Neural cell (in vitro differentiated cells): ENCODE results near the gene GRPEL2. TPM values are rescaled to one million over a fixed set of nuclear protein-coding genes. Genes with fewer than 3 reads are reported as not detected.

Source experiments
- H2AFZ ChIP-seq: fragments of 200-600, 300-800 bp; sonication (generic), shearing (Covaris generic); 2 replicates; pipeline ENCODE4 v1.6.0; 2014; ENCODE audit warnings: low read depth, mild to moderate bottlenecking, antibody characterized with exemption, low read length, moderate library complexity
- H3F3A ChIP-seq: fragments of 200-600 bp; shearing (Covaris generic); 2 replicates; pipeline ENCODE4 v1.6.1; 2016; ENCODE audit warnings: mild to moderate bottlenecking, moderate library complexity, mixed read lengths, antibody characterized with exemption, low read length; ENCODE audit not compliant: insufficient read depth, poor library complexity, severe bottlenecking
- H3K27ac ChIP-seq: fragments of 200-600, 300-800 bp; sonication (generic), shearing (Covaris generic); 2 replicates; pipeline ENCODE4 v1.5.1; 2014; ENCODE audit warnings: mild to moderate bottlenecking, low read length, moderate library complexity
- H3K27me3 ChIP-seq: fragments of 300-800, 200-600 bp; sonication (generic), shearing (Covaris generic); 2 replicates; pipeline ENCODE4 v1.6.0; 2014; ENCODE audit warnings: mild to moderate bottlenecking, low read depth, low read length, moderate library complexity; ENCODE audit not compliant: insufficient read depth
- H3K36me3 ChIP-seq: fragments of 300-800, 200-600 bp; sonication (generic), shearing (Covaris generic); 2 replicates; pipeline ENCODE4 v1.5.1; 2014; ENCODE audit warnings: mild to moderate bottlenecking, antibody characterized with exemption, low read length, moderate library complexity; ENCODE audit not compliant: insufficient read depth
- H3K4me2 ChIP-seq: fragments of 300-800, 200-600 bp; sonication (generic), shearing (Covaris generic); 2 replicates; pipeline ENCODE4 v1.6.0; 2014; ENCODE audit warnings: mild to moderate bottlenecking, low read length
- H3K4me3 ChIP-seq: fragments of 300-800, 200-600 bp; sonication (generic), shearing (Covaris generic); 2 replicates; pipeline ENCODE4 v1.5.1; 2014; ENCODE audit warnings: mild to moderate bottlenecking, low read length, moderate library complexity
- H3K79me2 ChIP-seq: fragments of 200-600 bp; shearing (Covaris generic); replicated peaks from 2 replicates; pipeline ENCODE4 v1.6.0; 2014; ENCODE audit warnings: mild to moderate bottlenecking, low read length, moderate library complexity; ENCODE audit not compliant: insufficient read depth
- H3K9ac ChIP-seq: fragments of 300-800, 200-600 bp; sonication (generic), shearing (Covaris generic); 2 replicates; pipeline ENCODE4 v1.6.1; 2016; ENCODE audit warnings: mild to moderate bottlenecking, low read length, mixed read lengths
- H3K9me2 ChIP-seq: fragments of 200-600 bp; shearing (Covaris generic); 2 replicates; pipeline ENCODE4 v1.6.1; 2016; ENCODE audit warnings: mild to moderate bottlenecking, low read length, mixed read lengths; ENCODE audit not compliant: insufficient read depth
- H3K9me3 ChIP-seq: fragments of 200-600, 300-800 bp; sonication (generic), shearing (Covaris generic); 2 replicates; pipeline ENCODE4 v1.6.1; 2016; ENCODE audit warnings: mild to moderate bottlenecking, mixed run types, low read length, moderate library complexity, mixed read lengths
- H4K20me1 ChIP-seq: fragments of 200-600 bp; shearing (Covaris generic); 2 replicates; pipeline ENCODE4 v1.6.1; 2016; ENCODE audit warnings: mild to moderate bottlenecking, mixed run types; ENCODE audit not compliant: insufficient read depth
- CTCF ChIP-seq: fragments of 450-650 bp; IDR thresholded peaks from 2 replicates; pipeline ENCODE4 v1.5.1; 2014; ENCODE audit warnings: antibody characterized with exemption, mild to moderate bottlenecking, moderate library complexity; ENCODE audit not compliant: poor library complexity, severe bottlenecking
- EP300 ChIP-seq: fragments of 450-650 bp; conservative IDR thresholded peaks from 2 replicates; pipeline ENCODE4 v1.6.1; 2014; ENCODE audit warnings: antibody characterized with exemption, mild to moderate bottlenecking, moderate library complexity; ENCODE audit not compliant: poor library complexity, severe bottlenecking
- EZH2 ChIP-seq: fragments of 200-600, 300-800 bp; shearing (Covaris generic), sonication (generic); IDR thresholded peaks from 2 replicates; pipeline ENCODE4 v1.6.1; 2014; ENCODE audit warnings: antibody characterized with exemption, low read length, borderline replicate concordance, mild to moderate bottlenecking; ENCODE audit not compliant: insufficient read depth, poor library complexity, severe bottlenecking
- MXI1 ChIP-seq: fragments of 450-650 bp; conservative IDR thresholded peaks from 2 replicates; pipeline ENCODE4 v1.6.1; 2014; ENCODE audit warnings: antibody characterized with exemption, mild to moderate bottlenecking; ENCODE audit not compliant: poor library complexity, severe bottlenecking
- POLR2AphosphoS5 ChIP-seq: IDR thresholded peaks from 2 replicates; pipeline ENCODE4 v1.6.1; 2012
- RAD21 ChIP-seq: fragments of 450-650 bp; conservative IDR thresholded peaks from 2 replicates; pipeline ENCODE4 v1.6.1; 2014; ENCODE audit warnings: antibody characterized with exemption, mild to moderate bottlenecking, moderate library complexity
- REST ChIP-seq: IDR thresholded peaks from 2 replicates; pipeline ENCODE4 v1.6.1; 2012; ENCODE audit warnings: borderline replicate concordance
- SMC3 ChIP-seq: fragments of 450-650 bp; conservative IDR thresholded peaks from 2 replicates; pipeline ENCODE4 v1.6.1; 2014; ENCODE audit warnings: antibody characterized with exemption, mild to moderate bottlenecking, moderate library complexity; ENCODE audit not compliant: poor library complexity
- TAF1 ChIP-seq: IDR thresholded peaks from 2 replicates; pipeline ENCODE4 v1.6.1; 2012; ENCODE audit warnings: low read depth
- polyA plus RNA-seq: library from polyadenylated mRNA; depleted of rRNA; stranded (reverse); fragments of >200 nt; gene quantifications from 2 replicates; pipeline ENCODE4 v1.2.3, GENCODE V29; 2014

Gene GRPEL2
- polyA plus RNA-seq, 1 donor from 2014 or later: 19.3 TPM

- Histone ChIP-seq H3K79me2 (no peaks in the 10 kb centered on the region), H3K4me3 (no peak overlapping the region), H3K9ac (no peak overlapping the region), H3K9me2 (no peaks in the 10 kb centered on the region), H3K36me3 (no peaks in the 10 kb centered on the region), H3K4me2 (no peak overlapping the region), H3K27ac (no peak overlapping the region), H3F3A (no peaks in the 10 kb centered on the region), H2AFZ (no peak overlapping the region), H3K27me3 (no peaks in the 10 kb centered on the region), H3K9me3 (no peaks in the 10 kb centered on the region), H4K20me1 (no peaks in the 10 kb centered on the region)
- TF ChIP-seq TAF1: no peak
- TF ChIP-seq EZH2: no peak
- no peak for TF ChIP-seq SMC3
- TF ChIP-seq MXI1: no peak
- TF ChIP-seq POLR2AphosphoS5: no peak
- no peak for TF ChIP-seq EP300
- no peak for TF ChIP-seq CTCF
These were observed 25.6 kb downstream of the GRPEL2 start for GRCh38 chr5:149370878-149371277.

- Histone ChIP-seq H3K9me3 (no peaks in the 10 kb centered on the region), H3K36me3 (no peaks in the 10 kb centered on the region), H2AFZ (no peak overlapping the region), H3F3A (no peaks in the 10 kb centered on the region), H3K79me2 (no peaks in the 10 kb centered on the region), H3K4me2 (no peak overlapping the region), H3K4me3 (no peak overlapping the region), H3K9me2 (no peaks in the 10 kb centered on the region), H3K27ac (no peak overlapping the region), H3K9ac (no peak overlapping the region), H4K20me1 (no peaks in the 10 kb centered on the region), H3K27me3 (no peaks in the 10 kb centered on the region)
- TF ChIP-seq SMC3 (no peak), EP300 (no peak), REST (no peak), EZH2 (no peak), CTCF (no peak), MXI1 (no peak), POLR2AphosphoS5 (no peak), TAF1 (no peak), RAD21 (no peak)
These were observed 26.1 kb downstream of the GRPEL2 start for GRCh38 chr5:149371296-149371962.
